Endothelial cell (in vitro differentiated cells): ENCODE data around the gene MDN1. TPM values are rescaled to one million over a fixed set of nuclear protein-coding genes. Genes with fewer than 3 reads are reported as not detected.
A peak's percentile ranks its signal among the peaks of the same experiment; 100 is the strongest.

Source experiments
- DNase-seq: peaks from one replicate; pipeline ENCODE4 v3.0.0; 2021; ENCODE audit warnings: low spot score
- H3K27ac Mint-ChIP-seq: one replicate; pipeline ENCODE4 v1.8.0; 2021; ENCODE audit warnings: mixed read lengths, inconsistent platforms; ENCODE audit not compliant: unreplicated experiment
- H3K27me3 Mint-ChIP-seq: one replicate; pipeline ENCODE4 v1.8.0; 2021; ENCODE audit warnings: mild to moderate bottlenecking, moderate library complexity, mixed read lengths, inconsistent platforms; ENCODE audit not compliant: unreplicated experiment
- H3K36me3 Mint-ChIP-seq: one replicate; pipeline ENCODE4 v1.8.0; 2021; ENCODE audit warnings: mild to moderate bottlenecking, low read depth, mixed read lengths, inconsistent platforms; ENCODE audit not compliant: unreplicated experiment
- H3K4me1 Mint-ChIP-seq: one replicate; pipeline ENCODE4 v1.8.0; 2021; ENCODE audit warnings: mild to moderate bottlenecking, mixed read lengths, inconsistent platforms; ENCODE audit not compliant: unreplicated experiment
- H3K4me3 Mint-ChIP-seq: one replicate; pipeline ENCODE4 v1.8.0; 2021; ENCODE audit warnings: mild to moderate bottlenecking, mixed read lengths, inconsistent platforms; ENCODE audit not compliant: unreplicated experiment
- H3K9me3 Mint-ChIP-seq: one replicate; pipeline ENCODE4 v1.8.0; 2021; ENCODE audit warnings: mixed read lengths, inconsistent platforms; ENCODE audit not compliant: unreplicated experiment
- CTCF ChIP-seq: fragments of 200-600 bp; sonication (generic); IDR thresholded peaks from one replicate; pipeline ENCODE4 v1.5.0; 2021; ENCODE audit warnings: antibody characterized with exemption; ENCODE audit not compliant: unreplicated experiment
- total RNA-seq: library from RNA; stranded (reverse); fragmentation: NEBNext Ultra II Directional; extraction: Animal tissue kit (Norgen Biotek cat#: 25700); gene quantifications from one replicate; pipeline ENCODE4 v1.2.1, GENCODE V29; 2021; ENCODE audit not compliant: unreplicated experiment

MDN1 gene
- total RNA-seq, 1 donor from 2014 or later = 70.0 TPM

GRCh38 chr6:89797317-89797716, 22.3 kb downstream of the MDN1 start:
- H3K9me3 Mint-ChIP-seq = no peaks in the 10 kb centered on the region
- peaks cover 38% of the 10 kb centered on the region for H3K36me3 Mint-ChIP-seq
- peak overlapping the region; percentile 74 for H3K27ac Mint-ChIP-seq
- H3K4me1 Mint-ChIP-seq = peaks cover 14% of the 10 kb centered on the region
- H3K4me3 Mint-ChIP-seq = peak overlapping the region; percentile 42
- H3K27me3 Mint-ChIP-seq = peaks cover 7% of the 10 kb centered on the region
- no peak for TF ChIP-seq CTCF
- DNase-seq = no peak

- Mint-ChIP-seq H3K4me1 (peaks cover 3% of the 10 kb centered on the region), H3K27me3 (peaks cover 5% of the 10 kb centered on the region), H3K36me3 (peaks cover 23% of the 10 kb centered on the region), H3K27ac (peak overlapping the region; percentile 31), H3K9me3 (no peaks in the 10 kb centered on the region), H3K4me3 (no peak overlapping the region)
- TF ChIP-seq CTCF = no peak
- DNase-seq = no peak
Measured at GRCh38 chr6:89794324-89794723, 25.3 kb downstream of the MDN1 start.

GRCh38 chr6:89793586-89793985, 26.0 kb downstream of the MDN1 start:
- no peak for DNase-seq

GRCh38 chr6:89792881-89793280, 26.7 kb downstream of the MDN1 start:
- TF ChIP-seq CTCF = peak; percentile 37
- Mint-ChIP-seq H3K36me3 (peaks cover 33% of the 10 kb centered on the region), H3K9me3 (no peaks in the 10 kb centered on the region), H3K4me1 (peaks cover 3% of the 10 kb centered on the region), H3K4me3 (no peak overlapping the region), H3K27ac (no peak overlapping the region), H3K27me3 (peaks cover 5% of the 10 kb centered on the region)
- DNase-seq = peak; percentile 43

More at GRCh38 chr6:89793586-89793985, 26.0 kb downstream of the MDN1 start:
- no peak overlapping the region for H3K4me3 Mint-ChIP-seq
- peaks cover 3% of the 10 kb centered on the region for H3K4me1 Mint-ChIP-seq
- TF ChIP-seq CTCF = no peak
- peaks cover 26% of the 10 kb centered on the region for H3K36me3 Mint-ChIP-seq
- peaks cover 5% of the 10 kb centered on the region for H3K27me3 Mint-ChIP-seq
- H3K9me3 Mint-ChIP-seq = no peaks in the 10 kb centered on the region
- H3K27ac Mint-ChIP-seq = no peak overlapping the region

- H3K27me3 Mint-ChIP-seq = peaks cover 5% of the 10 kb centered on the region
- H3K9me3 Mint-ChIP-seq = no peaks in the 10 kb centered on the region
- no peak overlapping the region for H3K27ac Mint-ChIP-seq
- TF ChIP-seq CTCF = no peak
- peaks cover 3% of the 10 kb centered on the region for H3K4me1 Mint-ChIP-seq
- peaks cover 37% of the 10 kb centered on the region for H3K36me3 Mint-ChIP-seq
- DNase-seq = no peak
- H3K4me3 Mint-ChIP-seq = no peak overlapping the region
Measured at GRCh38 chr6:89790403-89790802, 29.2 kb downstream of the MDN1 start.
